ENCODE measurements around the gene ASB7.
"Not testable (repeated sequence)": the region's sequence is repeated elsewhere in the genome, so short reads cannot be mapped to it uniquely, and the experiment has no call there.

ASB7 gene, protein sequence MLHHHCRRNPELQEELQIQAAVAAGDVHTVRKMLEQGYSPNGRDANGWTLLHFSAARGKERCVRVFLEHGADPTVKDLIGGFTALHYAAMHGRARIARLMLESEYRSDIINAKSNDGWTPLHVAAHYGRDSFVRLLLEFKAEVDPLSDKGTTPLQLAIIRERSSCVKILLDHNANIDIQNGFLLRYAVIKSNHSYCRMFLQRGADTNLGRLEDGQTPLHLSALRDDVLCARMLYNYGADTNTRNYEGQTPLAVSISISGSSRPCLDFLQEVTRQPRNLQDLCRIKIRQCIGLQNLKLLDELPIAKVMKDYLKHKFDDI

DNA sequence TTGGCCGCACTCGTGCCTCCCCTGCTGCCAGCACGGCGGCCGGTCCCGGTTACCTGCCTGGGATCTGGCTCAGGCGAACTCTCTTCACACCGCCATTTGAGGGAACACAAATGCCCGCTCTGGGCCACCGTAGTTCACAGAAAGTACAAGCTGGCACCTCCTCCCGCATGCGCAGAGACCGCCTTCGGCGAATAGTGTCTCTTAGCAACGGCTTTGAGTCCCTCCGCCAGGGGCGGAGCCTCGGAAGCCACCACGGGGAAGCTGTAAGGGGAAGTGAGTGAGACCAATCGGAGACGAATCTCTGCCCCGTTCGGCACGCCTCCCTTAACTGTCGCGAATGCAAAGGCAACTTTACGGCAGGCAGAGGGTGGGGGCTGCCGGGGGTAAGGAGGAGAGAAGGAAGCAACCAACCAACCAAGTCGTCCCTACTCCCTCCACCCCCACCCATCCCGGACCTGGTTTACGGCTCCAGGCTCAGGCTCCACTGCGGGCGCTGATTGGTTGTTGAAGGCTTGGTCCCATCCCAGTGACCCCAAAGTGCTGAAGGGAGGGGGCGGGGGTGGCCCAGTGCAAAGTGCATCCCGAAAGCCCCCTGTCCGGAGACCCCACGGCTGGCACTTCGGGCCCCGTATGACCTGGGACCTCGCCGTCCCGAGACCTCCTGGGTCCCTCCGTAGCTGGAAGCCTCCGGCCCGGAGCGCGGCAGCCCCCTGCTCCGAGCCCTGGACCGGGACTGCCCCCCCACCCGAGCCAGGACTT is at the start of gene ASB7, which contains the start of gene LINS1:
Gene ASB7, plus strand, starts transcription at position 526 of the 759 bp plus-strand sequence. CDS start 9,628 bp downstream, outside the sequence.
Gene LINS1, minus strand, starts transcription at position 121 of the 759 bp plus-strand sequence. CDS start 21,342 bp downstream, outside the sequence.
- DNase-seq (ENCODE audit: low read depth), result peak; percentile 99

DNA sequence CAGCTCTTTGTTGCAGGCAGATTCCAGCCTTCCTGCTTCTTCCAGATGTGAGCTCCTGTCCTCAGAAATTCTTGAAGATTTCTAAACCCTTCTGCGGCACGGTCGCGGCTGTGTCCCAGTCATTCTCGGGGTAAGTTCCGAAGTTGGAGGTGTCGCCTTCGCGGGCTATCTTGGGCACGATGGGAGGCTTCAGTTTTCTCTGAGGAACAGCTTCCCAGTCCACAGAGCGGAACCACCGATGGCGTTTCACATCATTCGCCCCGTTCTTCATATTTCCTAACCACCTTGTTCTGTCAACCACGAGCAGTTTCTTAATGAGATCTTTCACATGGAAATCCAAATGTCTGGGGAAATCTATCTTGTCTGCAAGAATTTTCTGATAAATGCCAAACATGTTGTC is 48.9 kb upstream of the ASB7 start:
- no peak for DNase-seq (ENCODE audit: low read depth)

DNA sequence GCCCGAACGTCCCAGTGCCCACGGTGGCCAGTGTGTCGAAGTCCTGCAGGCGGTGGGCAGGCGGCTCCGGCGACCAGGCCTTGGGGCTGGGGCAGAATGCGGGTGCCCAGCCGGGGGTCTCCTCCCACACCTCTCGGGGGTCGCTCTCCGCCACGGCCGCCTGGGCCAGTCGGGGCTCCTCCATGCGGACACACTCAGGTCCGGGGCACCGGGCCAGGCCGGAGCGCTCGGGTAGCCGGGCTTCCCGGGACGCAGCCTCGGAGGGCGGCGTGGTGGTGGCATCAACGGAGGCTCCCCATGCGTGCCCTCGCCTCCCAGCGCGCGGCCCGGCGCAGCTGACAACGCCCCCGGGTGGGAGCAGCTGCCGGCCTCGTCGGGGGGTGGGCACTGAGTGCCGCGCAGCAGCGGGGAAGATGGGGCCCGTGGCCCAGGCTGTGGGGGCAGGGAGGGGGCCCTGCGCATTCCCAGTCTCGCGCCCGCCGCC is 43.6 kb upstream of the ASB7 start:
- DNase-seq (ENCODE audit: low read depth), result no peak

GRCh38 chr15:100559330-100559729 is 43.1 kb upstream of the ASB7 start:
- DNase-seq (ENCODE audit: low read depth), result no peak

GRCh38 chr15:100560323-100560722 is 42.1 kb upstream of the ASB7 start:
- no peak for DNase-seq (ENCODE audit: low read depth)

DNA sequence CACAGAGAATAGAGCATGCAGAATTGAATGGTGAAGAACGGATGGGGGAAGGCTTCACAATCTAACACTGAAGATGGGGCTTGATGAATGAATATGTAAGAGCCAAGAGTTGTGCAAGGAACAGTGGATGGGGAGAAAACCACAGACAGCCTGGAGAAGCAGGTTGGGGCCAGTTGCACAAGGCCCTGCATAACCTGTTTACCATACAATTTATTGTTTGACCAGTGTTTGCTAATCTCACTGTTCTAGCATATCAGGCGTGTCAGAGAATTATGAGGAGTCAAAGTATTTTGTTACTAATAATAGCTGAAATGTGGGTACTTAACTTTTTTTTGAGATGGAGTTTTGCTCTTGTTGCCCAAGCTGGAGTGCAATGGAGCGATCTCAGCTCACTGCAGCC is 36.8 kb upstream of the ASB7 start:
- no peak for DNase-seq (ENCODE audit: low read depth)

GRCh38 chr15:100566850-100567628 is 35.4 kb upstream of the ASB7 start:
- no peak for DNase-seq (ENCODE audit: low read depth)

DNA sequence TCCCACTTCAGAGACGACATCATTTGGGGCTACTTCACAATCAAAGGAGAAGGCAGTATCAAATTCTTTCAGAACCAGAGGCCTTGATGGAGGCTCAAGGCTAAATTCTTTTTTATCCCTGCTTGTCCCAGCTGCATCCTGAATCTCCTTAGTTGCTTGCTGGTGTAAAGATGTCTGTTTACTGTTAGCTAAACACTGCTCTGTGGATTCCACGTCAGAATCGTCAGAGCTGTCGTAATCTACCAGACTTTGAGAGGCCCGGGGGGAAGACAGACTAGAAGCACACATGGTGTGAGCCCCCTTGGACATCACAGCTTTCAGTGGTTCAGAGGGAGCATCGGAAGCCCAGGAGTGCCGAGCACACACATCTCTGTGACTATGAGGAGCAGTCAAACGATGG is 33.0 kb upstream of the ASB7 start:
- no peak for DNase-seq (ENCODE audit: low read depth)

GRCh38 chr15:100570275-100570674 is 32.1 kb upstream of the ASB7 start:
- DNase-seq (ENCODE audit: low read depth), result no peak

- no peak for DNase-seq (ENCODE audit: low read depth)
These were observed 31.6 kb upstream of the ASB7 start for GRCh38 chr15:100570735-100571313.

DNA sequence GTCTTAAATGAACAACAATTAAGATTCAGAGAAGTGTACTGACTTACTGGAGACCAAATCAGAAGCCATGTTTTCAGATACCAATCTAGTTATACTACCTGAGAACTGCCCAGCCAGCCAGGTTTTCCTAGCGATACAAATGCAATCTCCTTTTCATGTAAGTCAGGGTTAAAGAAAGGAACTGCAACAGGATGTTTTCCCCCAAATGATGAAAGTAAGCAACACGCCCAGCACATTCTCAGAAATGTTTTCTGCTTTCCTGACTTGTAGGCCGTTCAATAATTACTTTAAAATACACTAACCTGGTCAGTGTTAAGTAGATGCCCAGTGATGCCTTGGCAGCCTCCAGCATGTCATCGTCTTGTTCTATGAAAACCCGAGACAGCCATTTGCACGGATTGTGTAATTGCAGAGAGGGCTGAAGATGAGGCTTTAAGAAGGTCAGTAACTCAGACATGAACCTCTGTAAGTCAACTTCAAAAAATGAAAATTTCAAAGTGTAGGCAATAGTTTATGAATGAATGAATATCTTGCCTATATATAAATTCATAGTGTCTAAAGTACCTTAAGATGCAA is 30.7 kb upstream of the ASB7 start:
- no peak for DNase-seq (ENCODE audit: low read depth)

DNA sequence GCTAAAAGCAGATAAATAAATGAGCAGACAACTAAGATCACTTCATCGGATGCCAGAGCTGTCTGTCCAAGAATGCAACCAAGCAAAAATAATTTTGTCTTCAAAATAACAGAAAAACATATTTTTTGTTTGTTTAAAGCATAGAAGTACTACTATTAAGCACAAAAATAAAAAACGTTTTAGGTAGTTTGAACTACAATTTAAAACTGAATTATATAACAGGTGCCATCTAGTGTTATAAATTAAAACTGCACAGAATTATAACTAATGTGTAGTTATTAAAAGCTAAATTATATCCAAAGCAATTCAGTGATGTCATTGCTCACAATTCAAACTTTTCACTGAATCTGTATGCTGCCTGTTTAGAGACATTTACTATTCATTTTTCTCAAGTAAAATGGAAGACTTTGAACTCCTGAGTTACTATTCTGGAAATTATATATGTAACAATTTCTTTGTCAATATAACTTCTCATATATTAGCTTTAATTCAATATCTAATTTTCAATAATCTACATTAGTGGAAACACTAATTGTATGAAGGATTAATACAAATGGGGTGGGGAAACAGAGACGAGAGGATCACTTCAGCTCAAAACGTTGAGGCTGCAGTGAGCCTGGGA is 29.9 kb upstream of the ASB7 start:
- no peak for DNase-seq (ENCODE audit: low read depth)

DNA sequence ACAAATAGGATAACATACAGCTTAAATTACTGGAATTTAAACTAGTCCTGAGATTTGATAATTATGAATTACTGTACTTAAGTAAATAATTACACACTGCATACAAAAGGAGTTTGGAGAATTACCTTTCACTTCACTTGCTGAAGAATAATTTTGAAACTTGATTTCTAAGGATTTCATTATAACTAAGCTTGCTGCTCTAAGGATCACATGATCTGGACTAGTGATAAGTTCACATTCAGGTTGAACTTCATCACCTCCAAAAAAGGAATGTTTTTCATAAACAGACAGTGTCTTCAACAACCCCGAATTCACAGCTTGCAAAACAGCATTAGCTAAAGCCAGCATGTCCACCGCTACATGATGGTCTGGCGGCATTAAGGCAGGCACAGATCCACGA is 28.9 kb upstream of the ASB7 start:
- DNase-seq (ENCODE audit: low read depth), result no peak

- no peak for DNase-seq (ENCODE audit: low read depth)
These were observed 22.0 kb upstream of the ASB7 start for GRCh38 chr15:100580414-100580813.

- DNase-seq (ENCODE audit: low read depth), result no peak
These were observed 13.6 kb upstream of the ASB7 start for GRCh38 chr15:100588638-100589242.

DNA sequence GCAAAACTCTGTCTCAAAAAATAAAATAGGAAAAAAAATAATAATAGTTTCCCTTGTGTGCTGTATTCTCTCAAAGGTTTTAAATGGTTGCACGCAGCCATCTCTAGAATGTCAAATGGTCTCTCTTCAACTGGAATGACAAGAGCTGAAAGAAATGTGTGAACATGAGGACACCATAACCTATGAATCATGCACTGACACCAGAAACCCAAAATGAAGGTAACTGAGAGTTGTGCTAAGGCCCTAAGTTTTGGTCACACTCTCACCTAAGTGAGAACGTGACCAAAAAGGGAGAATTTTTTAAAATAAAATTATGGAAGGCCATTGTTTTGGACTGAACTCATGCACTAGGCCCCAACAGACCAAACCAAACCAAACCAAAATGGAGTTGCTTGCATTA is 11.2 kb upstream of the ASB7 start:
- not testable (repeated sequence) for DNase-seq (ENCODE audit: low read depth)

GRCh38 chr15:100591835-100592234 is 10.6 kb upstream of the ASB7 start:
- DNase-seq (ENCODE audit: low read depth), result no peak

- DNase-seq (ENCODE audit: low read depth), result no peak
These were observed 9.5 kb upstream of the ASB7 start for GRCh38 chr15:100592898-100593297.

- no peak for DNase-seq (ENCODE audit: low read depth)
These were observed 9.0 kb upstream of the ASB7 start for GRCh38 chr15:100593431-100593830.

DNA sequence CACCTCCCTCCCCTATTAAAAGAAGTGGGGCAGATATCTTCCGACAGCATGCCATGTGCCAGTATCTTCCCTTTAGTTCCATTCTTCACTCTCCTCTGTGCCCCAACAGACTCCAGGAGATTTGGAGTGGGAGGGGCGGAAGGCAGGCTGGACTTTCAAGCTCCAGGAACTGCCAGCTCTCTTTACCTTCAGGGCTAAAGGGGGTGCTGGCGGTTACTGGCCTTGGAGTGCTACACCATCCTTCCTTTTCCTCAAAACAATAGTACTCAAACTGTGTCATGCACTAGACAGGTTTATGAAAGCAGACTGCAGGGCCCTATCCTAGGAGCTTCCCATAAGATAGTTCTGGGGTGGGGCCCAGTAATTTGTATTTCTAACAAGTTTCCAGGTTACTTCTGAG is 6.4 kb upstream of the ASB7 start:
- no peak for DNase-seq (ENCODE audit: low read depth)

- peak; percentile 95 for DNase-seq (ENCODE audit: low read depth)
These were observed 5.6 kb upstream of the ASB7 start for GRCh38 chr15:100596792-100597191.

Measured in stimulated activated CD4-positive, alpha-beta T cell treated with anti-CD3 and anti-CD28 coated beads, Interleukin-2, amount 100 ng/mL, for 4 hours (primary cell).